Measurements from ENCODE around the gene ELF5. TPM values are rescaled to one million over a fixed set of nuclear protein-coding genes. Genes with fewer than 3 reads are reported as not detected.

The ELF5 gene
- total RNA-seq, 1 experiment from 2014 or later = 0.61 TPM

GRCh38 chr11:34464591-34465051, 49.0 kb downstream of the ELF5 start:
- Histone ChIP-seq H4K20me1 (ENCODE audit: insufficient read depth) (no peaks in the 10 kb centered on the region), H3K9me2 (ENCODE audit: insufficient read depth) (no peaks in the 10 kb centered on the region), H3K4me3 (no peak overlapping the region), H3K79me2 (ENCODE audit: low read depth) (no peaks in the 10 kb centered on the region), H3K4me2 (no peak overlapping the region), H3F3A (ENCODE audit: insufficient read depth, low read depth) (peaks cover 3% of the 10 kb centered on the region; the same call in 1 of the 2 replicates), H3K36me3 (ENCODE audit: low read depth) (peaks cover 42% of the 10 kb centered on the region), H3K27me3 (ENCODE audit: insufficient read depth, low read depth) (no peaks in the 10 kb centered on the region), H3K27ac (no peak overlapping the region), H3K9me3 (ENCODE audit: insufficient read depth, low read depth) (peaks cover 15% of the 10 kb centered on the region), H2AFZ (no peak overlapping the region), H3K4me1 (replicated peaks; ENCODE audit: insufficient read depth) (no peaks in the 10 kb centered on the region)
- ChIA-PET CTCF (interaction anchor here (0.5 kb wide), 1 partner anchor 361 kb away, joined by 7 read pairs; no protein-coding TSS in a partner anchor), POLR2A (ENCODE audit: unreplicated experiment) (no interaction called here)
- intact Hi-C loops (cut with micrococcal nuclease; ENCODE audit: unreplicated experiment) = loop anchor here (5.0 kb wide), 1 partner anchor 317 kb away; no protein-coding TSS in a partner anchor
- TF ChIP-seq CTCF (conservative IDR thresholded peaks at IDR 0.05) (no peak), EZH2 (IDR thresholded peaks at IDR 0.05; ENCODE audit: low read depth) (no peak)
- no peak for DNase-seq
- BruUV-seq (replicated peaks) = no TSS peak

- H3F3A ChIP-seq (ENCODE audit: insufficient read depth, low read depth) = no peaks in the 10 kb centered on the region
- POLR2A ChIA-PET (ENCODE audit: unreplicated experiment) = no interaction called here
- BruUV-seq (replicated peaks) = no TSS peak
- intact Hi-C loops (cut with micrococcal nuclease; ENCODE audit: unreplicated experiment) = no loop called here
- H3K9me2 ChIP-seq (ENCODE audit: insufficient read depth) = no peaks in the 10 kb centered on the region
- peaks cover 4% of the 10 kb centered on the region for H3K9me3 ChIP-seq (ENCODE audit: insufficient read depth, low read depth)
- no peak for TF ChIP-seq EZH2 (IDR thresholded peaks at IDR 0.05; ENCODE audit: low read depth)
- no peak for TF ChIP-seq CTCF (conservative IDR thresholded peaks at IDR 0.05)
- H2AFZ ChIP-seq = no peak overlapping the region
- no peaks in the 10 kb centered on the region for H3K79me2 ChIP-seq (ENCODE audit: low read depth)
- no peak overlapping the region for H3K4me2 ChIP-seq
- no peaks in the 10 kb centered on the region for H4K20me1 ChIP-seq (ENCODE audit: insufficient read depth)
- DNase-seq = no peak
- H3K36me3 ChIP-seq (ENCODE audit: low read depth) = peaks cover 51% of the 10 kb centered on the region
- H3K27ac ChIP-seq = no peak overlapping the region
- no peak overlapping the region for H3K4me3 ChIP-seq
- CTCF ChIA-PET = no interaction called here
- no peaks in the 10 kb centered on the region for H3K4me1 ChIP-seq (replicated peaks; ENCODE audit: insufficient read depth)
- H3K27me3 ChIP-seq (ENCODE audit: insufficient read depth, low read depth) = no peaks in the 10 kb centered on the region
Observed at GRCh38 chr11:34461215-34461614, 52.4 kb downstream of the ELF5 start.

- no peak overlapping the region for H3K27ac ChIP-seq
- peaks cover 50% of the 10 kb centered on the region for H3K36me3 ChIP-seq (ENCODE audit: low read depth)
- TF ChIP-seq CTCF (conservative IDR thresholded peaks at IDR 0.05) = no peak
- no peak for TF ChIP-seq EZH2 (IDR thresholded peaks at IDR 0.05; ENCODE audit: low read depth)
- no peaks in the 10 kb centered on the region for H3K27me3 ChIP-seq (ENCODE audit: insufficient read depth, low read depth)
- ChIA-PET CTCF (no interaction called here), POLR2A (ENCODE audit: unreplicated experiment) (no interaction called here)
- no peak overlapping the region for H3K4me2 ChIP-seq
- H3K79me2 ChIP-seq (ENCODE audit: low read depth) = no peaks in the 10 kb centered on the region
- no peak for DNase-seq
- no peaks in the 10 kb centered on the region for H4K20me1 ChIP-seq (ENCODE audit: insufficient read depth)
- H3K9me2 ChIP-seq (ENCODE audit: insufficient read depth) = no peaks in the 10 kb centered on the region
- no peak overlapping the region for H3K4me3 ChIP-seq
- no peaks in the 10 kb centered on the region for H3K9me3 ChIP-seq (ENCODE audit: insufficient read depth, low read depth)
- no TSS peak for BruUV-seq (replicated peaks)
- H3K4me1 ChIP-seq (replicated peaks; ENCODE audit: insufficient read depth) = no peaks in the 10 kb centered on the region
- intact Hi-C loops (cut with micrococcal nuclease; ENCODE audit: unreplicated experiment) = no loop called here
- no peaks in the 10 kb centered on the region for H3F3A ChIP-seq (ENCODE audit: insufficient read depth, low read depth)
- H2AFZ ChIP-seq = no peak overlapping the region
Observed at GRCh38 chr11:34460278-34460677, 53.3 kb downstream of the ELF5 start.

Measured in PC-9 (cell line).